WTC11 (cell line): Measurements from ENCODE around the gene SMAD7. TPM values are rescaled to one million over a fixed set of nuclear protein-coding genes. Genes with fewer than 3 reads are reported as not detected.

Experiments
- ATAC-seq: fragments of 200-7000 bp; cut with Tn5 transposase; 2 replicates; pipeline ENCODE4 v1.10.0; 2021; ENCODE audit warnings: mild to moderate bottlenecking, moderate library complexity
- CTCF ChIA-PET: fragments of 300-600 bp; sonication (Branson Sonifier 250); formaldehyde crosslinking; loops from one replicate; lab custom pipeline; 2021; ENCODE audit warnings: antibody characterized with exemption; lab: Charles Lee
- POLR2A ChIA-PET: fragments of 350-600 bp; sonication (Branson Sonifier 250); formaldehyde crosslinking; loops from one replicate; lab custom pipeline; 2021; ENCODE audit warnings: antibody characterized with exemption; lab: Charles Lee
- DNase-seq: peaks from one replicate; pipeline ENCODE4 v3.0.0; 2021; ENCODE audit warnings: low spot score
- H3K27ac Mint-ChIP-seq: 2 replicates; pipeline ENCODE4 v1.8.0; 2021; ENCODE audit warnings: mixed read lengths
- H3K27me3 Mint-ChIP-seq: 2 replicates; pipeline ENCODE4 v1.8.0; 2021; ENCODE audit warnings: low read depth, mild to moderate bottlenecking, moderate library complexity, mixed read lengths
- H3K36me3 Mint-ChIP-seq: 2 replicates; pipeline ENCODE4 v1.8.0; 2021; ENCODE audit warnings: mixed read lengths
- H3K4me1 Mint-ChIP-seq: 2 replicates; pipeline ENCODE4 v1.8.0; 2022; ENCODE audit warnings: mixed read lengths
- H3K4me3 Mint-ChIP-seq: 2 replicates; pipeline ENCODE4 v1.8.0; 2021; ENCODE audit warnings: mild to moderate bottlenecking, moderate library complexity, mixed read lengths
- H3K9me3 Mint-ChIP-seq: 2 replicates; pipeline ENCODE4 v1.8.0; 2021; ENCODE audit warnings: mixed read lengths
- CBFB ChIP-seq: sonication (generic); formaldehyde crosslinking; IDR thresholded peaks from 2 replicates; pipeline ENCODE4 v1.8.1; 2022; ENCODE audit warnings: mild to moderate bottlenecking, low read depth, missing genetic modification reagents
- CREB1 ChIP-seq: sonication (generic); formaldehyde crosslinking; IDR thresholded peaks from 2 replicates; pipeline ENCODE4 v1.8.0; 2023; ENCODE audit warnings: mild to moderate bottlenecking, missing genetic modification reagents
- CREM ChIP-seq: sonication (generic); formaldehyde crosslinking; IDR thresholded peaks from 2 replicates; pipeline ENCODE4 v1.8.1; 2022; ENCODE audit warnings: mild to moderate bottlenecking, missing genetic modification reagents, moderate library complexity
- ETV6 ChIP-seq: sonication (generic); formaldehyde crosslinking; IDR thresholded peaks from 2 replicates; pipeline ENCODE4 v1.8.1; 2022; ENCODE audit warnings: mild to moderate bottlenecking, missing genetic modification reagents
- JAZF1 ChIP-seq: fragments of 250-450 bp; sonication (Bioruptor Pico); IDR thresholded peaks from 2 replicates; pipeline ENCODE4 v1.9.0; 2021; ENCODE audit warnings: moderate library complexity, mild to moderate bottlenecking, inconsistent platforms
- MXD4 ChIP-seq: fragments of 250-450 bp; sonication (Bioruptor Pico); IDR thresholded peaks from 2 replicates; pipeline ENCODE4 v1.8.0; 2021; ENCODE audit warnings: mild to moderate bottlenecking, moderate library complexity, borderline replicate concordance
- NFYB ChIP-seq: sonication (generic); formaldehyde crosslinking; conservative IDR thresholded peaks from 2 replicates; pipeline ENCODE4 v1.8.0; 2022; ENCODE audit warnings: low read depth, missing genetic modification reagents
- NR1H2 ChIP-seq: sonication (generic); formaldehyde crosslinking; IDR thresholded peaks from 2 replicates; pipeline ENCODE4 v1.9.0; 2021; ENCODE audit warnings: mild to moderate bottlenecking, moderate library complexity, missing genetic modification reagents
- SMAD3 ChIP-seq: sonication (generic); formaldehyde crosslinking; IDR thresholded peaks from 2 replicates; pipeline ENCODE4 v1.8.0; 2022; ENCODE audit warnings: missing genetic modification reagents, mild to moderate bottlenecking, borderline replicate concordance
- SP1 ChIP-seq: sonication (generic); formaldehyde crosslinking; conservative IDR thresholded peaks from 2 replicates; pipeline ENCODE4 v1.8.1; 2022; ENCODE audit warnings: missing genetic modification reagents
- TEAD1 ChIP-seq: sonication (generic); formaldehyde crosslinking; IDR thresholded peaks from 2 replicates; pipeline ENCODE4 v1.8.0; 2022; ENCODE audit warnings: mild to moderate bottlenecking, missing genetic modification reagents
- TP53 ChIP-seq: sonication (generic); formaldehyde crosslinking; IDR thresholded peaks from 2 replicates; pipeline ENCODE4 v1.8.1; 2023; ENCODE audit warnings: mild to moderate bottlenecking, missing genetic modification reagents
- ZBTB21 ChIP-seq: sonication (generic); formaldehyde crosslinking; IDR thresholded peaks from 2 replicates; pipeline ENCODE4 v1.8.1; 2023; ENCODE audit warnings: mild to moderate bottlenecking, missing genetic modification reagents, borderline replicate concordance
- ZNF423 ChIP-seq: fragments of 250-450 bp; sonication (Bioruptor Pico); IDR thresholded peaks from 2 replicates; pipeline ENCODE4 v2.1.2; 2022; ENCODE audit warnings: mild to moderate bottlenecking, moderate library complexity
- total RNA-seq: library from RNA; stranded (reverse); gene quantifications from 3 replicates; pipeline ENCODE4 v1.2.3, GENCODE V29; 2021
- TF ChIP-seq, protein P1 (sequence below): sonication (generic); formaldehyde crosslinking; IDR thresholded peaks from 2 replicates; pipeline ENCODE4 v1.8.1; 2022; ENCODE audit warnings: low read depth, missing genetic modification reagents, borderline replicate concordance
- TF ChIP-seq, protein P2 (sequence below): sonication (generic); formaldehyde crosslinking; IDR thresholded peaks from 2 replicates; pipeline ENCODE4 v1.8.1; 2023; ENCODE audit warnings: mild to moderate bottlenecking, missing genetic modification reagents
- TF ChIP-seq, protein P3 (sequence below): sonication (generic); formaldehyde crosslinking; IDR thresholded peaks from 2 replicates; pipeline ENCODE4 v1.8.1; 2022; ENCODE audit warnings: missing genetic modification reagents, borderline replicate concordance
- TF ChIP-seq, protein P4 (sequence below): fragments of 250-450 bp; sonication (Bioruptor Pico); IDR thresholded peaks from 2 replicates; pipeline ENCODE4 v1.9.0; 2021; ENCODE audit warnings: mild to moderate bottlenecking, borderline replicate concordance
- TF ChIP-seq, protein P5 (sequence below): fragments of 250-450 bp; sonication (Bioruptor Pico); IDR thresholded peaks from 2 replicates; pipeline ENCODE4 v1.8.0; 2021; ENCODE audit warnings: mild to moderate bottlenecking

Gene SMAD7
- total RNA-seq, 1 experiment from 2014 or later: 44.7 TPM

DNA sequence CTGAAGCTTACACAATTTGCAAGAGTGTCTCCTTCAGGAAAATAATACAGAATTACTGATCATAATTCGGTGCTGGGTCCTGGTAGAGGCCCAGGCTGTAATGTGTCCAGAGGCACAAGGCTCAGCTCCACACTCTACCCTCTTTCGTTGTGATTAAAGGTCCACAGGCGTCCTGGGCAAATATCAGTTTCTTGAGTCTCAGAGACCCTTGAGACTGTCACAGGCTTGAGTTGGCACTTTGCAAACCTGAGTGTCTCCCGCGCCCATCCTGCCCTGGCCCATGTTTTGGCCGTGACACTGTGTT, 46.9 kb upstream of the SMAD7 start (continued):
- TF ChIP-seq, protein P1, sequence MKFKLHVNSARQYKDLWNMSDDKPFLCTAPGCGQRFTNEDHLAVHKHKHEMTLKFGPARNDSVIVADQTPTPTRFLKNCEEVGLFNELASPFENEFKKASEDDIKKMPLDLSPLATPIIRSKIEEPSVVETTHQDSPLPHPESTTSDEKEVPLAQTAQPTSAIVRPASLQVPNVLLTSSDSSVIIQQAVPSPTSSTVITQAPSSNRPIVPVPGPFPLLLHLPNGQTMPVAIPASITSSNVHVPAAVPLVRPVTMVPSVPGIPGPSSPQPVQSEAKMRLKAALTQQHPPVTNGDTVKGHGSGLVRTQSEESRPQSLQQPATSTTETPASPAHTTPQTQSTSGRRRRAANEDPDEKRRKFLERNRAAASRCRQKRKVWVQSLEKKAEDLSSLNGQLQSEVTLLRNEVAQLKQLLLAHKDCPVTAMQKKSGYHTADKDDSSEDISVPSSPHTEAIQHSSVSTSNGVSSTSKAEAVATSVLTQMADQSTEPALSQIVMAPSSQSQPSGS (CRISPR knock-in tag): no peak
- TF ChIP-seq, protein P2, sequence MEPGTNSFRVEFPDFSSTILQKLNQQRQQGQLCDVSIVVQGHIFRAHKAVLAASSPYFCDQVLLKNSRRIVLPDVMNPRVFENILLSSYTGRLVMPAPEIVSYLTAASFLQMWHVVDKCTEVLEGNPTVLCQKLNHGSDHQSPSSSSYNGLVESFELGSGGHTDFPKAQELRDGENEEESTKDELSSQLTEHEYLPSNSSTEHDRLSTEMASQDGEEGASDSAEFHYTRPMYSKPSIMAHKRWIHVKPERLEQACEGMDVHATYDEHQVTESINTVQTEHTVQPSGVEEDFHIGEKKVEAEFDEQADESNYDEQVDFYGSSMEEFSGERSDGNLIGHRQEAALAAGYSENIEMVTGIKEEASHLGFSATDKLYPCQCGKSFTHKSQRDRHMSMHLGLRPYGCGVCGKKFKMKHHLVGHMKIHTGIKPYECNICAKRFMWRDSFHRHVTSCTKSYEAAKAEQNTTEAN (CRISPR knock-in tag): no peak
- no peak for TF ChIP-seq CBFB (CRISPR knock-in tag)

DNA sequence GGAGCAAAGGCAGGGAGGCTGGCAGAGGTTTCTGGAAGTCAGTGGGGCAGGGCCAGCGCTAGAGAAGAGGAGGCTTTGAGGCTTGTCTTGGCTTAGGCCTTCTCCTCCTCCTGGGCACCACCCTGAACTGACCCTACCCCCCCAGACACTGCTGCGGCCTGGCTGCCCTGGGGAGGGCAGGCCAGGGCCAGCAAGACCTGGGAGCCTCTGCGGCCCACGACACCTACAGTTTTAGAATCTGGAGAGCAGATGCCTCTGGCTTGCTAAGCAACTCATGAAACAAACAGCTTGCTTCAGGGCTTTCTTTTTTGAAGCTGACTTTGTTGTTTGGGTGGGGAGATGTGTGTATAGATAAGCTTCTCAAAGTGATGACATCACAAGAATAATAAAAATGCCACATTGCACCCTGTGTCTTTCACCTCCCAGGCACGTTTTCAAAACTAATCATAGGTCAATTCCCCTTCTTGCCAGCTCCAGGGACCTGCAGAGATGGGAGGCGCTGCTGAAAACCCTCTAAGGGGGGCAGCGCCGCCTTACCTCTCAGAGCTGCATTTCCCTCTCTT, 46.2 kb upstream of the SMAD7 start:
- TF ChIP-seq MXD4 (CRISPR knock-in tag): no peak
- no peak for TF ChIP-seq NFYB (CRISPR knock-in tag)
- TF ChIP-seq, protein P2 (CRISPR knock-in tag): no peak
- Mint-ChIP-seq H3K4me1 (peaks cover 33% of the 10 kb centered on the region), H3K4me3 (no peak overlapping the region), H3K27me3 (peaks cover 5% of the 10 kb centered on the region), H3K36me3 (no peaks in the 10 kb centered on the region), H3K9me3 (no peaks in the 10 kb centered on the region; the same call in 1 of the 2 replicates), H3K27ac (no peak overlapping the region)
- POLR2A ChIA-PET: no interaction called here
- CTCF ChIA-PET: interaction anchor here (0.6 to 2.3 kb wide), 13 partner anchors 9 to 321 kb away, joined by 3 to 16 read pairs (median 3); no protein-coding TSS in a partner anchor
- no peak for DNase-seq
- peak; percentile 36 for ATAC-seq

DNA sequence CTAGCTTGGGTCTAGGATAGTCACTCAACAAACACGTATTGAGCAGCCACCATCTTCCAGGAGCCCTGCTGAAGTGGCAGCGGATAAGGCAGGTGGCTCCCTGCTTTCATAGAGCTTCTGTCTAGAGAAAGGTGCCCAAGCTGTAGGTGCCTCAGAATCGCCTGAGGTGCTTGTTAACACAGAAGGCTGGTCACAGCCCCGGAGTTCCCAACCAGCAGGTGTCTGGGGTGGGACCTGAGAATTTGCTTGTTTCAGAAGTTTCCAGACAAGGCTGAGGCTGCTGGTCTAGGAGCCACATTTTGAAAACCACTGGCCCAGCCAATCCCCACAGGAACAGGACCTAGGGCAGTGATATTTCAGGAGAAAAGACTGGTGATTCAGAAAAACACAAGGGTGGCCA, 45.3 kb upstream of the SMAD7 start:
- H3K36me3 Mint-ChIP-seq: no peaks in the 10 kb centered on the region
- H3K9me3 Mint-ChIP-seq: no peaks in the 10 kb centered on the region; the same call in 1 of the 2 replicates
- no peak overlapping the region for H3K4me3 Mint-ChIP-seq
- H3K27ac Mint-ChIP-seq: no peak overlapping the region
- peaks cover 3% of the 10 kb centered on the region for H3K27me3 Mint-ChIP-seq
- ChIA-PET POLR2A (no interaction called here), CTCF (interaction anchor here (0.7 to 1.3 kb wide), 2 partner anchors 12 to 639 kb away, joined by 3 read pairs; no protein-coding TSS in a partner anchor)
- peaks cover 33% of the 10 kb centered on the region for H3K4me1 Mint-ChIP-seq
- ATAC-seq (no peak), DNase-seq (no peak)
- TF ChIP-seq SP1 (CRISPR knock-in tag): no peak
- TF ChIP-seq ZNF423: no peak
- TF ChIP-seq CREB1: no peak
- no peak for TF ChIP-seq TEAD1
- TF ChIP-seq, protein P3, sequence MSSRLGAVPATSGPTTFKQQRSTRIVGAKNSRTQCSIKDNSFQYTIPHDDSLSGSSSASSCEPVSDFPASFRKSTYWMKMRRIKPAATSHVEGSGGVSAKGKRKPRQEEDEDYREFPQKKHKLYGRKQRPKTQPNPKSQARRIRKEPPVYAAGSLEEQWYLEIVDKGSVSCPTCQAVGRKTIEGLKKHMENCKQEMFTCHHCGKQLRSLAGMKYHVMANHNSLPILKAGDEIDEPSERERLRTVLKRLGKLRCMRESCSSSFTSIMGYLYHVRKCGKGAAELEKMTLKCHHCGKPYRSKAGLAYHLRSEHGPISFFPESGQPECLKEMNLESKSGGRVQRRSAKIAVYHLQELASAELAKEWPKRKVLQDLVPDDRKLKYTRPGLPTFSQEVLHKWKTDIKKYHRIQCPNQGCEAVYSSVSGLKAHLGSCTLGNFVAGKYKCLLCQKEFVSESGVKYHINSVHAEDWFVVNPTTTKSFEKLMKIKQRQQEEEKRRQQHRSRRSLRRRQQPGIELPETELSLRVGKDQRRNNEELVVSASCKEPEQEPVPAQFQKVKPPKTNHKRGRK (CRISPR knock-in tag): no peak
- TF ChIP-seq, protein P4, sequence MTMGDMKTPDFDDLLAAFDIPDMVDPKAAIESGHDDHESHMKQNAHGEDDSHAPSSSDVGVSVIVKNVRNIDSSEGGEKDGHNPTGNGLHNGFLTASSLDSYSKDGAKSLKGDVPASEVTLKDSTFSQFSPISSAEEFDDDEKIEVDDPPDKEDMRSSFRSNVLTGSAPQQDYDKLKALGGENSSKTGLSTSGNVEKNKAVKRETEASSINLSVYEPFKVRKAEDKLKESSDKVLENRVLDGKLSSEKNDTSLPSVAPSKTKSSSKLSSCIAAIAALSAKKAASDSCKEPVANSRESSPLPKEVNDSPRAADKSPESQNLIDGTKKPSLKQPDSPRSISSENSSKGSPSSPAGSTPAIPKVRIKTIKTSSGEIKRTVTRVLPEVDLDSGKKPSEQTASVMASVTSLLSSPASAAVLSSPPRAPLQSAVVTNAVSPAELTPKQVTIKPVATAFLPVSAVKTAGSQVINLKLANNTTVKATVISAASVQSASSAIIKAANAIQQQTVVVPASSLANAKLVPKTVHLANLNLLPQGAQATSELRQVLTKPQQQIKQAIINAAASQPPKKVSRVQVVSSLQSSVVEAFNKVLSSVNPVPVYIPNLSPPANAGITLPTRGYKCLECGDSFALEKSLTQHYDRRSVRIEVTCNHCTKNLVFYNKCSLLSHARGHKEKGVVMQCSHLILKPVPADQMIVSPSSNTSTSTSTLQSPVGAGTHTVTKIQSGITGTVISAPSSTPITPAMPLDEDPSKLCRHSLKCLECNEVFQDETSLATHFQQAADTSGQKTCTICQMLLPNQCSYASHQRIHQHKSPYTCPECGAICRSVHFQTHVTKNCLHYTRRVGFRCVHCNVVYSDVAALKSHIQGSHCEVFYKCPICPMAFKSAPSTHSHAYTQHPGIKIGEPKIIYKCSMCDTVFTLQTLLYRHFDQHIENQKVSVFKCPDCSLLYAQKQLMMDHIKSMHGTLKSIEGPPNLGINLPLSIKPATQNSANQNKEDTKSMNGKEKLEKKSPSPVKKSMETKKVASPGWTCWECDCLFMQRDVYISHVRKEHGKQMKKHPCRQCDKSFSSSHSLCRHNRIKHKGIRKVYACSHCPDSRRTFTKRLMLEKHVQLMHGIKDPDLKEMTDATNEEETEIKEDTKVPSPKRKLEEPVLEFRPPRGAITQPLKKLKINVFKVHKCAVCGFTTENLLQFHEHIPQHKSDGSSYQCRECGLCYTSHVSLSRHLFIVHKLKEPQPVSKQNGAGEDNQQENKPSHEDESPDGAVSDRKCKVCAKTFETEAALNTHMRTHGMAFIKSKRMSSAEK (CRISPR knock-in tag): no peak
- TF ChIP-seq MXD4 (CRISPR knock-in tag): no peak
- no peak for TF ChIP-seq NR1H2 (CRISPR knock-in tag)
- TF ChIP-seq CBFB (CRISPR knock-in tag): no peak
- TF ChIP-seq SMAD3 (CRISPR knock-in tag): no peak
- TF ChIP-seq, protein P5, sequence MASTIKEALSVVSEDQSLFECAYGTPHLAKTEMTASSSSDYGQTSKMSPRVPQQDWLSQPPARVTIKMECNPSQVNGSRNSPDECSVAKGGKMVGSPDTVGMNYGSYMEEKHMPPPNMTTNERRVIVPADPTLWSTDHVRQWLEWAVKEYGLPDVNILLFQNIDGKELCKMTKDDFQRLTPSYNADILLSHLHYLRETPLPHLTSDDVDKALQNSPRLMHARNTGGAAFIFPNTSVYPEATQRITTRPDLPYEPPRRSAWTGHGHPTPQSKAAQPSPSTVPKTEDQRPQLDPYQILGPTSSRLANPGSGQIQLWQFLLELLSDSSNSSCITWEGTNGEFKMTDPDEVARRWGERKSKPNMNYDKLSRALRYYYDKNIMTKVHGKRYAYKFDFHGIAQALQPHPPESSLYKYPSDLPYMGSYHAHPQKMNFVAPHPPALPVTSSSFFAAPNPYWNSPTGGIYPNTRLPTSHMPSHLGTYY: no peak
- TF ChIP-seq ETV6: no peak
- no peak for TF ChIP-seq JAZF1 (CRISPR knock-in tag)
- TF ChIP-seq CREM (CRISPR knock-in tag): no peak
- no peak for TF ChIP-seq TP53 (CRISPR knock-in tag)
- TF ChIP-seq, protein P2 (CRISPR knock-in tag): no peak
- TF ChIP-seq ZBTB21 (CRISPR knock-in tag): no peak
- TF ChIP-seq, all 79 proteins: peak for 0
